Body of pancreas (tissue), 4 donors: Measurements from ENCODE around the gene TYW1. TPM values are rescaled to one million over a fixed set of nuclear protein-coding genes. Genes with fewer than 3 reads are reported as not detected.
A peak's percentile ranks its signal among the peaks of the same experiment; 100 is the strongest.
"Not testable (repeated sequence)": the region's sequence is repeated elsewhere in the genome, so short reads cannot be mapped to it uniquely, and the experiment has no call there.

ENCODE experiments used
- ATAC-seq: fragments of 150-250 bp; one replicate; pipeline ENCODE4 v1.9.1; 2016
- DNase-seq, 4 donors: peaks; one replicate each; pipeline ENCODE4 v3.0.0-alpha.2; 2019
- H3K27ac ChIP-seq, 4 donors: fragments of 200-600 bp; sonication (generic); 1 replicate in 3 of 4; 2 replicates in 1 of 4; pipeline versions ENCODE4 v1.5.1 to v1.6.1; 2016 to 2019; ENCODE audit warnings: mild to moderate bottlenecking in 1 of 4, mixed read lengths in 1 of 4, moderate library complexity in 1 of 4
- H3K27me3 ChIP-seq, 2 donors: fragments of 200-600 bp; sonication (generic); one replicate each; pipeline ENCODE4 v1.6.0; 2016; ENCODE audit warnings: mild to moderate bottlenecking in 1 of 2
- H3K36me3 ChIP-seq, 2 donors: fragments of 200-600 bp; sonication (generic); replicated peaks in 1 of 2; 2 replicates each; pipeline ENCODE4 v1.5.1; 2016; ENCODE audit warnings: low read depth in 2 of 2; ENCODE audit not compliant: insufficient read depth in 1 of 2
- H3K4me1 ChIP-seq: fragments of 200-600 bp; sonication (generic); one replicate; pipeline ENCODE4 v1.6.0; 2016
- H3K4me3 ChIP-seq, 2 donors: fragments of 200-600 bp; sonication (generic); 1 replicate in 1 of 2; 2 replicates in 1 of 2; pipeline ENCODE4 v1.5.1; 2016 to 2019
- H3K9me3 ChIP-seq, 3 donors: fragments of 200-600 bp; sonication (generic); 1 replicate in 2 of 3; 2 replicates in 1 of 3; pipeline ENCODE4 v1.5.1; 2016
- POLR2A ChIP-seq, 3 donors: fragments of 450-650 bp; IDR thresholded peaks; one replicate each; pipeline ENCODE4 v1.6.1; 2016; ENCODE audit warnings: antibody characterized with exemption in 3 of 3, mild to moderate bottlenecking in 2 of 3
- WGBS, 2 donors: methylation state at CpG; one replicate each; pipeline ENCODE4 v1.1.5; 2017; 5-methylcytosine and 5-hydroxymethylcytosine counted together
- intact Hi-C: fragments of 100-400 bp; cut with DNase I; formaldehyde crosslinking; loops from one replicate; pipeline ENCODE4 v1.15.1; 2023
- total RNA-seq, 2 donors: library from RNA; depleted of rRNA; stranded (reverse); fragments of >200 nt; gene quantifications; one replicate each; pipeline ENCODE4 v1.1.0, GENCODE V29; 2016
- TF ChIP-seq, protein P1 (sequence below), 7 experiments: fragments of 450-650 bp in 4 of 7; fragments of 200-600 bp in 3 of 7; sonication (generic) in 3 of 7; IDR thresholded peaks; one replicate each; pipeline ENCODE4 v1.5.1; 2016 to 2019; ENCODE audit warnings: antibody characterized with exemption in 7 of 7

TYW1 gene
- total RNA-seq, 2 donors from 2014 or later: 7.6 to 15.6 TPM

DNA sequence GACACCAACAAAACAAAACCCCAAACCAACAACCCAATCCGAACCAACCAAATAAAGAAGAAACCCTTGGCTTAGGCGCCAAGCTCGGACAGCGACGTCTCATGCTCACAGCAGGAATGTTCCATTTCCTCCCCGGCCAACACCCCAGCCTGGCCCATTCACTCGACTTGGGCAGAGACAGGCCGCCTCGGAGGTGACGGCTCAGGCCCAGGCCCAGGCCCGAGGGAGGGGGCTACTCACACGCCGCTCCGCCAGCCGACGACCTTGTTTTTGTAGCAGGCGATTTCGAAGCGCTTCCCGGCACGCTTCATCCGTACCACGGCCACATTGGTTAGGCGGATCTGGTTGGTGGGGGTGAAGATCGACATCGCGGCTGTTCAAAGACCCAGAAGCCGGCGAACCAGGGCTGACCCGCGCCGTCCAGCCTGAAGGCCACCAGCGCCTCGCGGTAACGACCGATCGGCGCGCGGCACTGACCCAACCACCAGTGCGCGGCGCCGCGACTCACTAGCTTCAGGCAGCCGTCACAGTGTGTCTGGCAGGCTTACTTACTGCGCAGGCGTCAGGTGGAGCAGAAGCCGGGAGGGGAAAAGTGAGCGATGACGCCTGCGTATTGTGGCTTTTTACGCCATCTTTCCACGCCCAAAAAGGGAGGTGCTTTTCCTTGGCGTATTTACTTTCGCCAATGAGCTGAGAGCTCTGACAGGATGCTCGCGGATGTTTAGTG, 1.4 kb upstream of the TYW1 start, which contains the start of gene SBDS:
SBDS (minus strand) TSS at position 537 of the 727 bp plus-strand sequence; CDS start at position 368, 169 bp downstream.
- not testable (repeated sequence) for H3K36me3 ChIP-seq
- WGBS, 2 donors: 0% methylated on average over 29 to 59 of the region's 59 CpGs

DNA sequence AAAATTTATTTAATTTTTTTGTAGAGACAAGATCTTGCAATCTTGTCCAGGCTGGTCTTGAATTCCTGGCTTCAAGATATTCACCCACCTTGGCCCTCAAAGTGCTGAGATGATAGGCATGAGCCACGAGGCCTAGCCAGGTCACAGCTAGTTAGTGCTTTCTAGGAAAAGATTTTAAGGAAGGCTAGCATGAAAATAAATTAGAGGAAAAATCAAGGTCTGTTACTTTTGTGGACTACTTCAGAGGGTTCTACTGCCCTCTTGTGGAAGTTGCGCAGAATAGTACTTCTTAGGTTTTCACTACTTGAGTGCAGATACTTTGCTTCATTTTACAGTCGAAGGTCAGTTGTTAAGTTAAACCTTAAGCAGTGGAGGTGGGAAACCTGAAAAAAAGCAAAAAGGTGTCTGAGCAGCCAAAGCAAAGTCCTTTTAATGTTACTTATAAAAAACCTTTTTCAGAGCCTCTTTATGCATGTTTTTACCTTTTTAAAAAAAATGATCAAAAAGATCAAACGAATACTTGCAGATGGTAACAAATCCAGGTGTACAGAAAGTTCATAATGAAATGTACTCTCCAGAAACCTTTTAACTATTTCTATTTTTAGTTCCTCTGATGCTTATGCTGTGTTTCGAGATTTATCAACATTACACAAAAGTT, 4.1 kb downstream of the TYW1 start:
- H3K27me3 ChIP-seq, H3K9me3 ChIP-seq, H3K4me1 ChIP-seq, DNase-seq, H3K36me3 ChIP-seq, H3K4me3 ChIP-seq, H3K27ac ChIP-seq, intact Hi-C loops, ATAC-seq: not testable (repeated sequence)
- 25 to 37% methylated on average over 4 of the region's 5 CpGs for WGBS, 2 donors
- TF ChIP-seq, protein P1, sequence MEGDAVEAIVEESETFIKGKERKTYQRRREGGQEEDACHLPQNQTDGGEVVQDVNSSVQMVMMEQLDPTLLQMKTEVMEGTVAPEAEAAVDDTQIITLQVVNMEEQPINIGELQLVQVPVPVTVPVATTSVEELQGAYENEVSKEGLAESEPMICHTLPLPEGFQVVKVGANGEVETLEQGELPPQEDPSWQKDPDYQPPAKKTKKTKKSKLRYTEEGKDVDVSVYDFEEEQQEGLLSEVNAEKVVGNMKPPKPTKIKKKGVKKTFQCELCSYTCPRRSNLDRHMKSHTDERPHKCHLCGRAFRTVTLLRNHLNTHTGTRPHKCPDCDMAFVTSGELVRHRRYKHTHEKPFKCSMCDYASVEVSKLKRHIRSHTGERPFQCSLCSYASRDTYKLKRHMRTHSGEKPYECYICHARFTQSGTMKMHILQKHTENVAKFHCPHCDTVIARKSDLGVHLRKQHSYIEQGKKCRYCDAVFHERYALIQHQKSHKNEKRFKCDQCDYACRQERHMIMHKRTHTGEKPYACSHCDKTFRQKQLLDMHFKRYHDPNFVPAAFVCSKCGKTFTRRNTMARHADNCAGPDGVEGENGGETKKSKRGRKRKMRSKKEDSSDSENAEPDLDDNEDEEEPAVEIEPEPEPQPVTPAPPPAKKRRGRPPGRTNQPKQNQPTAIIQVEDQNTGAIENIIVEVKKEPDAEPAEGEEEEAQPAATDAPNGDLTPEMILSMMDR (IDR thresholded peaks at IDR 0.05): peak in 6 of 7 experiments; percentile 17 to 30 (median 24)

More for the DNA sequence above, 1.4 kb upstream of the TYW1 start, which contains the start of gene SBDS:
- peaks cover 18% of the 10 kb centered on the region for H3K4me1 ChIP-seq
- peak within 1 kb of the TSS; percentile 90 to 100 (median 98) for H3K27ac ChIP-seq
- H3K9me3 ChIP-seq, H3K27me3 ChIP-seq, intact Hi-C loops: not testable (repeated sequence)
- DNase-seq: peak; percentile 96 to 98 (median 96)
- peak; percentile 99 for TF ChIP-seq POLR2A (IDR thresholded peaks at IDR 0.05)
- TF ChIP-seq, protein P1 (IDR thresholded peaks at IDR 0.05): peak in 1 of 7 experiments; percentile 11
- ATAC-seq: peak; percentile 86
- H3K4me3 ChIP-seq: peak within 1 kb of the TSS; percentile 62 to 67

DNA sequence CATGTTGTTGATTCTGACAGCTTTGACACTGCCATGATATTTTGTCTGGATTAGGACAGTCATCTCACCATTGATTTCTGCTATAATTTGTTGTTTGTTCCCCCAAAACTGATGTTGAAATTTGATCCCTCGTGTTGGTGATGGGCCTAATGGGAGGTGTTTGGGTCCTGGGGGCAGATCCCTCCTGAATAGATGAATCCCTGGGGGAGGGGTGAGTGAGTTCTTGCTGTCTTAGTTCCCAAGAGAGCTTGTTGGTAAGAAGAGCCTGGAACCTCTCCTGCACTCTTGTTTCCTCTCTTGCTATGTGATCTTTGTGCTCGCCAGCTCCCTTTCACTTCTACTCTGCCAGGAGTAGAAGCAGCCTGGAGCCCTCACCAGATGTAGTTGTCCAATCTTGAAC, 7.5 kb downstream of the TYW1 start:
- WGBS, 2 donors: 87 to 93% methylated on average over 2 of the region's 2 CpGs
- H3K9me3 ChIP-seq, ATAC-seq, DNase-seq, H3K27ac ChIP-seq, H3K4me3 ChIP-seq, H3K27me3 ChIP-seq, H3K4me1 ChIP-seq, H3K36me3 ChIP-seq, intact Hi-C loops: not testable (repeated sequence)

DNA sequence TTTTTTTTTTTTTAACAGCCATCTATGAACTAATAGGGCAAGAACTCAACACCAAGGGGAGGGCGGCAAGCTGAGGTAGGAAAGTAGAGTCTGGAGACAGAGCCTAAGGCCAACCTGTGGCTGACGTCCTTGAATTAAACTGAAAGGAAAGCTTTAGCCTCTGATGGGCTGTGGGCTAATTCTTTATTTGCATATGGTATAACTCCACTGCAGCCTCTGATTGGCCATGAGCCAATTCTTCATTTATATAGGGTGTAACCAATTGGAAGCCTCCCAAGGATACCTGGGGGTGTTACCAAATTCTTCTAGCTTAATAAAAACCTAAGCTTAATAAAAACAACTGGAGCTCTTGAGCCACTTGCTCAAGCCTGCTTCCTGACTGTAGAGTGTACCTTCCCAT, 10.3 kb downstream of the TYW1 start:
- H3K4me1 ChIP-seq: no peaks in the 10 kb centered on the region
- H3K9me3 ChIP-seq: no peaks in the 10 kb centered on the region
- H3K27ac ChIP-seq: no peak overlapping the region
- DNase-seq: no peak
- H3K36me3 ChIP-seq: peaks cover 0 to 4% of the 10 kb centered on the region in 2 donors
- intact Hi-C loops: no loop called here
- 72 to 87% methylated on average over 2 of the region's 2 CpGs for WGBS, 2 donors
- TF ChIP-seq, protein P1 (IDR thresholded peaks at IDR 0.05): no peak
- TF ChIP-seq POLR2A (IDR thresholded peaks at IDR 0.05): no peak
- ATAC-seq: no peak
- no peak overlapping the region for H3K4me3 ChIP-seq
- H3K27me3 ChIP-seq: no peaks in the 10 kb centered on the region

DNA sequence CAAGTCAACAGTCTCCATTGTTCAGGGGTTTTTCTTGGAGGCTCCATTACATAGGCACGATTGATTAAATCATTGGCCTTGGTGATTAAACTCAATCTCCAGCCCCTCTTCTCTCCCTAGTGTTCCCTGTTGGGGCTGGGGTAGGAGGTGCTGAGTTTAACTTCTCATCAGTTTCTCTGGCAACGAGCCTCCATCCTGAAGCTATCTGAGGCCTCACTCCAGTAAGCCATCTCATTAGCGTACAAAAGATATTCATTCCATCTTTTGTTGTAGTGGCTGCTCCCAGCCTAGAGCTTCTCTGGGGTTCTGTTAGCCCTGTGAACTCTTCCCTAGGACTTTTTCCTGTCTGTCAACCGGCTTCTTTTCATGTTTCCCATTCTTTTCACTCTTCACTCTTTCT, 11.6 kb downstream of the TYW1 start:
- no peaks in the 10 kb centered on the region for H3K4me1 ChIP-seq
- no peak overlapping the region for H3K27ac ChIP-seq
- 81 to 82% methylated on average over 4 of the region's 4 CpGs for WGBS, 2 donors
- peaks cover 0 to 4% of the 10 kb centered on the region in 2 donors for H3K36me3 ChIP-seq
- intact Hi-C loops: no loop called here
- no peaks in the 10 kb centered on the region for H3K9me3 ChIP-seq
- TF ChIP-seq, protein P1 (IDR thresholded peaks at IDR 0.05): no peak
- no peak for TF ChIP-seq POLR2A (IDR thresholded peaks at IDR 0.05)
- no peaks in the 10 kb centered on the region for H3K27me3 ChIP-seq
- ATAC-seq (no peak), DNase-seq (no peak)
- no peak overlapping the region for H3K4me3 ChIP-seq

DNA sequence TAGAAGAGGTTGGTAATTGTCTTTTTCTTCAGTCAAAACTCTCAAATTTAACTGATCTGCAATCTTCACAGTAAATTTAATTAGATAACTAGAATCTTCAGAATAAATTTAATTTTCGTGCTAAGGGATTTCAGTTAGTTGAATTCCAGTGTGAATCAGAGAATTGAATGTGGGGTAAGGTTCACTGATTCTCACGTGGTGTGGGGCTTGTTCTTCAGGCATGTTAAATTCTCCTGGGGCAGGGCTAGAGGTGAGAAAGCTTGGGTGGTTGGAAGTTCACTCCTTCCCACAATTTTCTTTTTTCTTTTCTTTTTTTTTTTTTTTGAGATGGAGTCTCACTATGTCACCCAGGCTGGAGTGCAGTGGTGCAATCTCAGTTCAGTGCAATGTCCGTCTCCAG, 13.0 kb downstream of the TYW1 start:
- H3K4me1 ChIP-seq, DNase-seq, H3K36me3 ChIP-seq, H3K27ac ChIP-seq, ATAC-seq, H3K9me3 ChIP-seq, H3K4me3 ChIP-seq, intact Hi-C loops, H3K27me3 ChIP-seq: not testable (repeated sequence)
- WGBS, 2 donors: 74 to 76% methylated on average over 3 of the region's 3 CpGs

DNA sequence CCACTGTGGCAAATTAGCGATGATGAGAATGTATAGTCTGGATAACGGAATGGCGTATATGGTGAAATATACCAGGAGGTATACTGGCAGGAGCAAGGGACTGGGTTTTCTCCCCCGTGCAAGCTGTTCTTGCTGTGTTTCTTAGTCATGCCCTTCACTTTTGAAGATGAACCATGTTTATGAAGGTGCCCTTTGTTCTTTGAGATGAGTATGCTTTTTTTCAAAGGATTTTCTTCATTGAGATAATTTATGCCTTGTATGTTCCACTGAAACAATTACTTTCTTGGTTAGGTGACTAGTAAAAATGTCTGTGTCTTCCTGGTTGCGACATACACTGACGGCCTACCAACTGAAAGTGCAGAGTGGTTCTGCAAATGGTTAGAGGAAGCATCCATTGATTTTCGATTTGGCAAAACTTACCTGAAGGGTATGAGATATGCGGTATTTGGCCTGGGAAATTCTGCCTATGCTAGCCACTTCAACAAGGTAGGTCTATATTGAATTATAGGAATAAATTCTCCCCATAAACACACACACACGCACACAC, 17.5 kb downstream of the TYW1 start:
- intact Hi-C loops, H3K9me3 ChIP-seq, H3K27me3 ChIP-seq, H3K4me1 ChIP-seq, H3K27ac ChIP-seq, H3K4me3 ChIP-seq, DNase-seq, ATAC-seq: not testable (repeated sequence)
- H3K36me3 ChIP-seq: peaks cover 0 to 17% of the 10 kb centered on the region in 2 donors
- 81 to 85% methylated on average over 9 of the region's 9 CpGs for WGBS, 2 donors
